Duodenal mucosa (tissue), 2 donors: ENCODE results near the gene LRRC8C.

Experiments used
- H3K27ac ChIP-seq: one replicate; pipeline ENCODE4 v1.7.0; 2013; ENCODE audit warnings: low read depth, low read length
- H3K27me3 ChIP-seq, 2 donors: one replicate each; pipeline ENCODE4 v1.7.0; 2013; ENCODE audit warnings: low read length in 2 of 2, control low read depth in 1 of 2; ENCODE audit not compliant: insufficient read depth in 2 of 2, control insufficient read depth in 1 of 2
- H3K36me3 ChIP-seq, 2 donors: one replicate each; pipeline ENCODE4 v1.7.0; 2013; ENCODE audit warnings: low read length in 2 of 2, control low read depth in 1 of 2; ENCODE audit not compliant: insufficient read depth in 2 of 2, control insufficient read depth in 1 of 2
- H3K4me1 ChIP-seq, 2 donors: one replicate each; pipeline ENCODE4 v1.7.0; 2013; ENCODE audit warnings: low read length in 2 of 2, control low read depth in 1 of 2; ENCODE audit not compliant: insufficient read depth in 2 of 2, control insufficient read depth in 1 of 2
- H3K4me3 ChIP-seq, 2 donors: one replicate each; pipeline ENCODE4 v1.7.0; 2013; ENCODE audit warnings: low read length in 2 of 2, low read depth in 1 of 2
- H3K9ac ChIP-seq, 2 donors: one replicate each; pipeline ENCODE4 v1.7.0; 2013; ENCODE audit warnings: low read length in 2 of 2, low read depth in 1 of 2
- H3K9me3 ChIP-seq, 2 donors: one replicate each; pipeline ENCODE4 v1.7.0; 2013; ENCODE audit warnings: low read length in 2 of 2, control low read depth in 1 of 2; ENCODE audit not compliant: control insufficient read depth in 1 of 2

LRRC8C gene

GRCh38 chr1:89761901-89762300, 129.0 kb downstream of the LRRC8C start:
- peak overlapping the region in 1 of 2 donors; percentile 75 for H3K4me3 ChIP-seq
- no peaks in the 10 kb centered on the region for H3K9me3 ChIP-seq
- peaks cover 25 to 28% of the 10 kb centered on the region in 2 donors for H3K4me1 ChIP-seq
- H3K27ac ChIP-seq, result no peak overlapping the region
- no peak overlapping the region for H3K9ac ChIP-seq
- H3K27me3 ChIP-seq, result no peaks in the 10 kb centered on the region
- H3K36me3 ChIP-seq, result no peaks in the 10 kb centered on the region

- Histone ChIP-seq H3K27ac (no peak overlapping the region), H3K27me3 (no peaks in the 10 kb centered on the region), H3K9me3 (no peaks in the 10 kb centered on the region), H3K9ac (peak overlapping the region; percentile 20 to 58), H3K36me3 (no peaks in the 10 kb centered on the region), H3K4me3 (peak overlapping the region; percentile 74 to 75), H3K4me1 (peaks cover 21 to 28% of the 10 kb centered on the region in 2 donors)
These were observed 129.5 kb downstream of the LRRC8C start for GRCh38 chr1:89762386-89762778.

- peak overlapping the region; percentile 20 to 58 for H3K9ac ChIP-seq
- no peaks in the 10 kb centered on the region for H3K9me3 ChIP-seq
- peak overlapping the region; percentile 74 to 75 for H3K4me3 ChIP-seq
- no peaks in the 10 kb centered on the region for H3K27me3 ChIP-seq
- H3K27ac ChIP-seq, result no peak overlapping the region
- H3K36me3 ChIP-seq, result no peaks in the 10 kb centered on the region
- peaks cover 14 to 24% of the 10 kb centered on the region in 2 donors for H3K4me1 ChIP-seq
These were observed 130.1 kb downstream of the LRRC8C start for GRCh38 chr1:89762779-89763648.

- Histone ChIP-seq H3K36me3 (no peaks in the 10 kb centered on the region), H3K27me3 (no peaks in the 10 kb centered on the region), H3K4me3 (peak overlapping the region; percentile 74 to 75), H3K27ac (no peak overlapping the region), H3K4me1 (peaks cover 9 to 18% of the 10 kb centered on the region in 2 donors), H3K9ac (peak overlapping the region; percentile 20 to 58), H3K9me3 (no peaks in the 10 kb centered on the region)
These were observed 130.7 kb downstream of the LRRC8C start for GRCh38 chr1:89763649-89763986.

- peaks cover 9 to 18% of the 10 kb centered on the region in 2 donors for H3K4me1 ChIP-seq
- H3K36me3 ChIP-seq, result no peaks in the 10 kb centered on the region
- no peaks in the 10 kb centered on the region for H3K27me3 ChIP-seq
- no peak overlapping the region for H3K27ac ChIP-seq
- no peak overlapping the region for H3K4me3 ChIP-seq
- H3K9ac ChIP-seq, result no peak overlapping the region
- no peaks in the 10 kb centered on the region for H3K9me3 ChIP-seq
These were observed 132.9 kb downstream of the LRRC8C start for GRCh38 chr1:89765774-89766173.

- Histone ChIP-seq H3K9ac (no peak overlapping the region), H3K9me3 (no peaks in the 10 kb centered on the region), H3K4me3 (no peak overlapping the region), H3K27ac (no peak overlapping the region), H3K36me3 (no peaks in the 10 kb centered on the region), H3K27me3 (no peaks in the 10 kb centered on the region), H3K4me1 (peaks cover 9 to 11% of the 10 kb centered on the region in 2 donors)
These were observed 134.7 kb downstream of the LRRC8C start for GRCh38 chr1:89767618-89768017.
